Cardiac muscle cell (in vitro differentiated cells and primary cell): ENCODE results near the gene VPS35L. TPM values are rescaled to one million over a fixed set of nuclear protein-coding genes. Genes with fewer than 3 reads are reported as not detected.
A peak's percentile ranks its signal among the peaks of the same experiment; 100 is the strongest.

Experiments
- DNase-seq, 2 donors: peaks; one replicate each; pipeline versions ENCODE4 v3.0.0 to v3.0.0-alpha.2; 2010 to 2017; ENCODE audit warnings: low read depth in 1 of 2, low spot score in 1 of 2
- H3K27ac ChIP-seq: fragments of 200-600 bp; sonication (generic); 2 replicates; pipeline ENCODE4 v1.5.1; 2016
- H3K27me3 ChIP-seq: fragments of 200-600 bp; sonication (generic); 2 replicates; pipeline ENCODE4 v1.6.0; 2016; ENCODE audit warnings: control low read depth
- H3K36me3 ChIP-seq: fragments of 200-600 bp; sonication (generic); 2 replicates; pipeline ENCODE4 v1.5.1; 2016; ENCODE audit warnings: control low read depth
- H3K4me1 ChIP-seq: fragments of 200-600 bp; sonication (generic); 2 replicates; pipeline ENCODE4 v1.8.1; 2017; ENCODE audit warnings: low read depth, mild to moderate bottlenecking, mixed run types
- H3K4me3 ChIP-seq: fragments of 200-600 bp; sonication (generic); 2 replicates; pipeline ENCODE4 v1.5.1; 2016; ENCODE audit warnings: mild to moderate bottlenecking
- H3K9me3 ChIP-seq: fragments of 200-600 bp; sonication (generic); 2 replicates; pipeline ENCODE4 v1.5.1; 2017; ENCODE audit warnings: low read depth, mild to moderate bottlenecking, control low read depth
- polyA plus RNA-seq: library from polyadenylated mRNA; unstranded; fragments of >200 nt; fragmentation: Nextera tagmentation; extraction: Ambion mirVana; gene quantifications from 2 replicates; pipeline ENCODE4 v1.2.1, GENCODE V29; 2016
- total RNA-seq: library from RNA; depleted of rRNA; stranded (reverse); fragments of >200 nt; gene quantifications from 2 replicates; pipeline ENCODE4 v1.2.3, GENCODE V29; 2016
- TF ChIP-seq, protein P1 (sequence below): IDR thresholded peaks from 2 replicates; pipeline ENCODE4 v1.5.1; 2012; ENCODE audit warnings: low read depth, mild to moderate bottlenecking, low read length

VPS35L gene
- total and polyA plus RNA-seq, 2 experiments from 2014 or later = 31.5 to 61.6 TPM

DNA sequence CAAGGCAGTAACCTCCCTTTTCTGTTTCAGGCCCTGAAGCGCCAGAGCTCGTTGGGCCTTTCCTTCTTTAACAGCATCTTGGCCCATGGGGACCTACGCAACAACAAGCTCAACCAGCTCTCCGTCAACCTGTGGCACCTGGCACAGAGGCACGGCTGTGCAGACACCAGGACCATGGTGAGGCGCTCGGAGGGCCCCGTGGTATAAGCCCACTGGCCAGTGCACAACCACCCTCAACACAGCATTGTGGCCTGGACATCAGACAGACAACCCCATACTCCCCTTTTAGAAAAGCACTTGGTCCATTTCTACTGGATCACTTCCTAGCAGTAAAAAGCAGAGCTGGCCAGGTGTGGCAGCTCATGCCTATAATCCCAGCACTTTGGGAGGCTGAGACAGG lies 144.0 kb downstream of the VPS35L start:
- Histone ChIP-seq H3K4me3 (no peak overlapping the region), H3K4me1 (no peaks in the 10 kb centered on the region), H3K27ac (no peak overlapping the region), H3K36me3 (peaks cover 9% of the 10 kb centered on the region), H3K9me3 (no peaks in the 10 kb centered on the region), H3K27me3 (no peaks in the 10 kb centered on the region)
- no peak for DNase-seq
- TF ChIP-seq, protein P1, sequence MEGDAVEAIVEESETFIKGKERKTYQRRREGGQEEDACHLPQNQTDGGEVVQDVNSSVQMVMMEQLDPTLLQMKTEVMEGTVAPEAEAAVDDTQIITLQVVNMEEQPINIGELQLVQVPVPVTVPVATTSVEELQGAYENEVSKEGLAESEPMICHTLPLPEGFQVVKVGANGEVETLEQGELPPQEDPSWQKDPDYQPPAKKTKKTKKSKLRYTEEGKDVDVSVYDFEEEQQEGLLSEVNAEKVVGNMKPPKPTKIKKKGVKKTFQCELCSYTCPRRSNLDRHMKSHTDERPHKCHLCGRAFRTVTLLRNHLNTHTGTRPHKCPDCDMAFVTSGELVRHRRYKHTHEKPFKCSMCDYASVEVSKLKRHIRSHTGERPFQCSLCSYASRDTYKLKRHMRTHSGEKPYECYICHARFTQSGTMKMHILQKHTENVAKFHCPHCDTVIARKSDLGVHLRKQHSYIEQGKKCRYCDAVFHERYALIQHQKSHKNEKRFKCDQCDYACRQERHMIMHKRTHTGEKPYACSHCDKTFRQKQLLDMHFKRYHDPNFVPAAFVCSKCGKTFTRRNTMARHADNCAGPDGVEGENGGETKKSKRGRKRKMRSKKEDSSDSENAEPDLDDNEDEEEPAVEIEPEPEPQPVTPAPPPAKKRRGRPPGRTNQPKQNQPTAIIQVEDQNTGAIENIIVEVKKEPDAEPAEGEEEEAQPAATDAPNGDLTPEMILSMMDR = no peak

DNA sequence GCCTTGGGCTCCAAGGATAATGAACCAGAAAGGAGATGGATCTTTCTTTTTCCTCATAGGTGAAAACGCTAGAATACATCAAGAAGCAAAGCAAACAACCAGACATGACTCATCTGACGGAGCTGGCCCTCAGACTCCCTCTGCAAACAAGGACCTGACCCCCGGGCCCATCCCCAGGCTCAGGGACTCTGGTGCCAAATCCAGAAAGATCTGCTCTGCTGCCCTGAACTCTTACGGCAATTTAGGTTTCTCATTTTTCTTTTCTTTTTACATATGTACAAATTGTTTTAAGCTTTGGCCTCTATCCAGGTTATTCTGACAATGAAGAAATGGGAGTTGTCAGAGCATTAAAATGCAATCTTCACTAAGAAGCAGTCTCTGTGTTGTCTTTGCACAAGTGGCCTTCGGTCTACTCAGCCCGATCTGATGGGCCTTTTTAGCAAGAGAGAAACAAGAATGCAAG lies 144.8 kb downstream of the VPS35L start:
- no peak overlapping the region for H3K27ac ChIP-seq
- H3K9me3 ChIP-seq = no peaks in the 10 kb centered on the region
- H3K4me1 ChIP-seq = no peaks in the 10 kb centered on the region
- DNase-seq = peak in 1 of 2 donors; percentile 49
- TF ChIP-seq, protein P1 = no peak
- H3K27me3 ChIP-seq = no peaks in the 10 kb centered on the region
- H3K36me3 ChIP-seq = peaks cover 9% of the 10 kb centered on the region
- H3K4me3 ChIP-seq = no peak overlapping the region

DNA sequence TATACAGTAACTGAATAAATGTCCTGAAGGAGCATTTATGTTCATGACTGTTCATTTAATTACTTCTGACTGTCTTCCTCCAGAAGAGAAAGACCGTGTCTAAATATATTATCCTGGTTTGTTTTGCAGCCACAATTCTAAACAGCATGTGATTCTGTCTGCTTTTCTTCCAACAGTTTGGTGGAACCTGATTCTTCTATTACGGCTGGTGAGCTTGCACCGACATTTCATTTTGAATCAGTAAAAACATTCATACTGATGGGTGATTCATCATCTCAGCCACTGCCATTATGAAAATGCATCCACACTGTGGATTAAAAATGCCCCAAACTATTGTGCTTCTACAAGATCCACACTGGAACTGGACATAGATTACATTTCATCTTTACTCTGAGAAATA lies 145.6 kb downstream of the VPS35L start:
- TF ChIP-seq, protein P1 = no peak
- Histone ChIP-seq H3K27me3 (no peaks in the 10 kb centered on the region), H3K4me3 (no peak overlapping the region), H3K9me3 (no peaks in the 10 kb centered on the region), H3K4me1 (no peaks in the 10 kb centered on the region), H3K36me3 (peaks cover 9% of the 10 kb centered on the region), H3K27ac (no peak overlapping the region)
- DNase-seq = no peak

DNA sequence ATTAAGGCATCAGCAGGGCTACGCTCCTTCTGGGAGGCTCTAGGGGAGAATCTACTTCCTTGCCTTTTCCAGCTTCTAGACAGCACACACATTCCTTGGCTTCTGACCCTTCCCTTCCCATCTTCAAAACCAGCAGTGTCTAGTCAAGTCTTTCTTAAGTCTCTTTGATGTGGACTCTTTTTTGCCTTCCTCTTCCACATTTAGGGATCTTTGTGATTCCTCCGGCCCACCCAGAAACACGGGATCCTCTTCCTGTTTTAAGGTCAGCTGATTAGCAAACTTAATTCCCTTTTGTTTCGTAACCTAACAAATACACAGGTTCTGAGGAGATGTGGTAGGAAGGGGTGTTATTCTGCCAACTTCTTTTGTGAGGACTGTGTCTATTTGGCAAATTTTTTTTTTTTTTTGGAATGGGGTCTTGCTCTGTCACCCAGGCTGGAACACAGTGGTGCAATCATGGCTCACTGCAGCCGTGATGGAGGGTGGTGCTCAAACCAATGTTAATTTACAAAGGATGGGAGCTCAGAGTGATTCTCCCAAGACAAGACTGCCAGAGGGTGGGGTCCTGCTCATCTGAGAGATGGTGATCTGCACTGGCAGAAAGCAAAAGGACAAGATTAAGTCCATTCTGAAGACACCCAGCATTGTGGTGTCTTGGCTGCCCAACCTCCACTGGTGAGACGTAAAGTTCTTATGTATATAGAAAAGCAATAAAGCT lies 147.8 kb downstream of the VPS35L start:
- Histone ChIP-seq H3K27me3 (no peaks in the 10 kb centered on the region), H3K4me3 (no peak overlapping the region), H3K27ac (no peak overlapping the region), H3K4me1 (no peaks in the 10 kb centered on the region), H3K9me3 (no peaks in the 10 kb centered on the region), H3K36me3 (peaks cover 10% of the 10 kb centered on the region)
- TF ChIP-seq, protein P1 = no peak
- no peak for DNase-seq

DNA sequence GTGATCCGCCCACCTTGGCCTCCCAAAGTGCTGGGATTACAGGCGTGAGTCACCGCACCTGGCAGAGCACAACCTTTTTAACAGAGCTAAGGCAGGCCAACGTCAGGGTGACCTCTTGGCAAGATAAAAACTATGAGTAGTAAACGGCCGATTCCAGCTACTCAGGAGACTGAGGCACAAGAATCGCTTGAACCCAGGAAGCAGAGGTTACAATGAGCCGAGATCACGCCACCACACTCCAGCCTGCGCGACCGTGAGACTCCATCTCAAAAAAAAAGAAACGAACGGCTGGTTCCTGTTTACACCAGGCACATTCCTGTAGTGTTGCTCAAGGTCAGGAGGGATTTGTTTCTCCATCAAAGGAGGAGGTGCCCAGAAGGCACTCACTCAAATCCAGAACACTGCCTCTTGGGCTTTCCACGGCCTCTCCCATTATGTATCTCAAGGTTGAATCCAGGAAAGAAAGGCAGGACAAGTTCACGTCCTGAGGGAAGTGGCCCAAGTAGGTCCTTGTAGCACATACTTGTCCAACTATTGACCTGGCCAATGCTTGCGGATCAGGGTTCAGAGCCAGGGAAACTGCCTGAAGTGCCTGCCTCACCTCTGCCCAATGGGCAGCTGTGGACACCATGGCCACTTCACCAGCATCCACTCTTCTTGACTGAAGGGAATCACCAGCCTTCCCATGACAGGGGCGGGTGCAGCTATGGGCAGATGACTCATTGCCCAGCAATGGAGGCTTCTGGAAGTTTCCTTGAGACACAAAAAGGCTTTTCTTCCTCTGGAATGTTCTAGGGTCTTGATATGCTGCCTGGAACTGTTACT lies 149.0 kb downstream of the VPS35L start:
- H3K27ac ChIP-seq = no peak overlapping the region
- peaks cover 10% of the 10 kb centered on the region for H3K36me3 ChIP-seq
- H3K9me3 ChIP-seq = no peaks in the 10 kb centered on the region
- no peaks in the 10 kb centered on the region for H3K4me1 ChIP-seq
- TF ChIP-seq, protein P1 = no peak
- no peaks in the 10 kb centered on the region for H3K27me3 ChIP-seq
- no peak overlapping the region for H3K4me3 ChIP-seq
- peak in 1 of 2 donors; percentile 67 for DNase-seq
